Stimulated activated CD8-positive, alpha-beta memory T cell treated with anti-CD3 and anti-CD28 coated beads, Interleukin-7, amount 100 ng/mL, for 4 hours (primary cell): ENCODE results near the gene DENND6B.

Source experiments
- DNase-seq, 2 donors: peaks; one replicate each; pipeline ENCODE4 v3.0.0-alpha.2; 2020; ENCODE audit warnings: low read depth in 2 of 2

The DENND6B gene

GRCh38 chr22:50315289-50316113 is 11.3 kb downstream of the DENND6B start:
- DNase-seq: no peak

- DNase-seq: peak; percentile 46 to 63
Observed at GRCh38 chr22:50314455-50315288, 12.1 kb downstream of the DENND6B start.

- no peak for DNase-seq
Observed at GRCh38 chr22:50314081-50314454, 12.7 kb downstream of the DENND6B start.

GRCh38 chr22:50313600-50313999 is 13.2 kb downstream of the DENND6B start:
- no peak for DNase-seq

- no peak for DNase-seq
Observed at GRCh38 chr22:50313021-50313420, 13.8 kb downstream of the DENND6B start.

- no peak for DNase-seq
Observed at GRCh38 chr22:50312371-50312770, 14.4 kb downstream of the DENND6B start.

- DNase-seq: no peak
Observed at GRCh38 chr22:50311606-50312351, 15.0 kb downstream of the DENND6B start.

GRCh38 chr22:50310949-50311444 is 15.8 kb downstream of the DENND6B start:
- DNase-seq: no peak

GRCh38 chr22:50310031-50310722 is 16.6 kb downstream of the DENND6B start:
- no peak for DNase-seq

GRCh38 chr22:50309601-50309991 is 17.2 kb downstream of the DENND6B start:
- DNase-seq: no peak

- DNase-seq: no peak
Observed at GRCh38 chr22:50308986-50309600, 17.7 kb downstream of the DENND6B start.

GRCh38 chr22:50308597-50308935 is 18.2 kb downstream of the DENND6B start:
- DNase-seq: no peak

- DNase-seq: no peak
Observed at GRCh38 chr22:50307890-50308596, 18.8 kb downstream of the DENND6B start.

GRCh38 chr22:50306753-50307749 is 19.8 kb downstream of the DENND6B start, which contains the start of gene PLXNB2:
PLXNB2 (minus strand) TSS chr22:50307646; CDS start chr22:50290584, 17,062 bp downstream.
- DNase-seq: peak in 1 of 2 donors; percentile 20

- no peak for DNase-seq
Observed at GRCh38 chr22:50305923-50306566, 20.8 kb downstream of the DENND6B start.

GRCh38 chr22:50305393-50305922 is 21.4 kb downstream of the DENND6B start:
- no peak for DNase-seq

GRCh38 chr22:50304528-50305392 is 22.1 kb downstream of the DENND6B start:
- DNase-seq: no peak
